GM19324 (cell line): ENCODE results near the gene SOCS6.
"Not testable (repeated sequence)": the region's sequence is repeated elsewhere in the genome, so short reads cannot be mapped to it uniquely, and the experiment has no call there.

Source experiments
- ATAC-seq: cut with Tn5 transposase; IDR thresholded peaks from one replicate; pipeline ENCODE4 v1.9.1; 2021; ENCODE audit warnings: mild to moderate bottlenecking, moderate library complexity; ENCODE audit not compliant: unreplicated experiment, low FRiP score

SOCS6 gene

DNA sequence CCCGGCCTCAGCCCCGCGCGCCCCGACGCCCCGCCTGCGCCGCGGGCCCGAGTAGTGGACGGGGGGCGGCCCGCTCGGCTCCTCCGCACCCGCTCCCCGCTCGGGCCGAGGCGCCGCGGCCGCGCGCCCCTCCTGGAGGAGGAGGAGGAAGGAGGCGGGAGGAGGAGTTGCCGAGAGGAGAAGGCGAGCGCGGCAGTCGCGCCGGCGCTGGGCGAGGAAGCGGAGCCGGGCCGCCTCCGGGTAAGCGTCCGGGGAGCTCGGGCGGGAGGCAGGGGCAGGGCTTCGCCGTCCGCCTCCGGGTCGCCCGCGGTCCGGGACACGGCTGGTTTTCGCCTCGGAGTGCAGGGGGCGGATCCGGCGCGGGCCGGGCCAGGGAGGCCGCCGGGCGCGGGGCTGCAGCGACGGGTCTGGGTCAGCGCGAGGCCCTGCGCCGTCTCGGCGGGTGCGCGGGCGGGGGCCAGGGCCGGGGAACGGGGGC is at the start of gene SOCS6:
Gene SOCS6 (plus strand): TSS at position 195 of the 478 bp plus-strand sequence. CDS start 35,624 bp downstream, outside the sequence.
- peak; percentile 83 for ATAC-seq

DNA sequence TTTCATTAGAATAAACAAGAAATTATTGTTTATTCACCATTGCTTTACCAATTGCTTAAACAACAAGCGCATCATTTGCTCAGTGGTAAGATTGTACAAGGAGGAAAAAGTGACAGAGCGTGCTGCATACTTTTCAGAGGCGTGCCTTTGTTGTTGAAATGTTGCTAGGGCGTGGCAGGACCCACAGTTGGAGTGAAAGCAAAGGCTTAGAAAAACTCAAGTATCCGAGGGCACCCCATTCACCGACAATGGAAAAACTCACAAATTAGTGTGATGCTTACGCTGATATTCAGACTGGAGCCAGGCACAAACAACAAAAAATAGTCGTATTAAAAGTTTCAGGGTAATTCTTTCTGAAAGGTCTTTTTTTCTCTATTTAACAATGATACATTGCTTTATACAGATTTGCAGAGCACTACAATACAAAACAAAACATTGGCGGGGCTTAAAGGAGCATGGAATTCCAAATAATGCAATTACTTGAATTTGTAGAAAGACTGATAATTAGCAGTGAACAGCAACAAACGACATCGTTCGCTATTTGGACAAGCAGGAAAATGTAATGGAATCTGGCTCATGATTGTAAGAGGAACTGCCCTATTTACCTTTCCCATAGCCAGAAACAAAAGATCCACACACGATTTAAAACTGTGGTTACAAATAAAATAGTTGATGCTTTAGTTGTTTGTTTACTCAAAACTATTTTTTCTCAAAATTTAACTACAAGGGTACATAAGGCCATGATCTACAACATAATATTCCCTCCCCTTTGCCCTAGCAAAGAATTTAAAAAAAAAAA is 45.5 kb upstream of the SOCS6 start:
- ATAC-seq, result no peak

DNA sequence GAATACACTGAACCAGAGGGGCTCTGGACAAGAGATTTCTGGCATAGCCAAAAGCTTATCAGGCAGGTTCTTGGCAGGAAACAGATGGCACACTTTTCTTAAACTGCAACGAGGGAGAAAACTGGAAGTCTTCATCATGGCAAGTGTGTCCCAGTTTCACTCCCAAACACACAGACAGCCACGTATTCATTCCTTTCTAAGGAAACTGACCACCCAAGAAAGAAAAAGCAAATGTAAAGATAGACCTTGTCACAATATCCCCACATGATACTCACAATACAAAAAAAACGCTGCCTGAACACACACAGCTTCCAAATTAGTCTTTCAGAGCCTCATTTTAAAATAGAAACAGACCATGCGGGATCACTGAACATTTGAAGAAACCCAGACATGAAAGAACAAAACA is 42.8 kb upstream of the SOCS6 start:
- ATAC-seq, result no peak

DNA sequence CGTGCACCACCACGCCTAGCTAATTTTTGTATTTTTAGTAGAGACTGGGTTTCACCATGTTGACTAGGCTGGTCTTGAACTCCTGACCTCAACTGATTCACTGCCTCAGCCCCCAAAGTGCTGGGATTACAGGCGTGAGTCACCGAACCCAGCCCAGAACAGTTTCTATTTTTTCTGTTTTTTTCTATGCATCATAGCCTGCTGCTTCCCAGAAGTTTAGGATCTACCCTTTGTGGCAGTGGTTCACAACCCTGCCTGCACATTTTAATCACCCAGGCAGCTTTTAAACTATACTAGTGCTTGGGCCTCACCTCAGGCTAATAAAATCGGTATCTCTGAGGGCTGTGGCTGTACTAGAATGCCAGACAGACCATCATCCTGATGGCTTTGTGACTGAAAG is 39.7 kb upstream of the SOCS6 start:
- ATAC-seq, result no peak

GRCh38 chr18:70249861-70250260 is 39.0 kb upstream of the SOCS6 start:
- not testable (repeated sequence) for ATAC-seq

GRCh38 chr18:70250781-70251180 is 38.1 kb upstream of the SOCS6 start:
- no peak for ATAC-seq

GRCh38 chr18:70256184-70256583 is 32.7 kb upstream of the SOCS6 start:
- no peak for ATAC-seq

DNA sequence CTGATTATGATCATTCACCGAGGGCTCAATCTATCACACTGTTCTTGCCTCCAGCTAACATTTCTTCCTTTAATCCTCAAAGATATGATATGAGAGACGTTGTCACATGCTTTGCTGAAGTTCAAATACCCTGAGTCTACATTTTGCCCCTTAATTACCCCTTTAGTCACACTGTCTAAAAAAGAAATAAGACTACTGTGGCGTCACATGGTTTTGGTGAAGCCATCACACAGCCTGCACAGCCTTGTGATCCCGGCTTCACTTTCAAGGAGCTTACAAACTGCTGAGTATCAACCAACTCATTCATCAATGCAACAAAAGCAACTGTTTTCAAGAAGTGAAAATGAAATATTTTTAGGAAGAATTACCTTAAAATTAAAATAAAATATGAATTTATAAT is 31.9 kb upstream of the SOCS6 start:
- ATAC-seq, result no peak

DNA sequence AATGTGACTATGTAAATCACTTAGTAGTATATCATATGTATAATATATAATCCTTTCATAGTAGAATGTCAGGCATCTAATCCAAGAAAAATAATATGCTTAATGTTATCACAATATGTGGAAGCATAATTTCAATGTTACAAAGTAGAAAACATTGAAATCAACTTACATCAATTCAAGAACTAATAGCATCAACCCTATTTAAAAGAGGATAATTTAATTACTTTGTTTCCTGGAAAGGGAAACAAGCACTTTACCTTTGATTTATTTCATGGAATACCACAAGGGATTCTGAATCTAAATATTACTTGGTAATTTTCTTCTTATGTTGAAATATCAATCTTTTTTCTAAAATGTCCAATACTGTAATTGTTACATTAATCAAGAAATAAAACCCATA is 30.6 kb upstream of the SOCS6 start:
- ATAC-seq, result no peak

GRCh38 chr18:70260683-70261082 is 28.2 kb upstream of the SOCS6 start:
- no peak for ATAC-seq

GRCh38 chr18:70261141-70261788 is 27.6 kb upstream of the SOCS6 start:
- ATAC-seq, result no peak

DNA sequence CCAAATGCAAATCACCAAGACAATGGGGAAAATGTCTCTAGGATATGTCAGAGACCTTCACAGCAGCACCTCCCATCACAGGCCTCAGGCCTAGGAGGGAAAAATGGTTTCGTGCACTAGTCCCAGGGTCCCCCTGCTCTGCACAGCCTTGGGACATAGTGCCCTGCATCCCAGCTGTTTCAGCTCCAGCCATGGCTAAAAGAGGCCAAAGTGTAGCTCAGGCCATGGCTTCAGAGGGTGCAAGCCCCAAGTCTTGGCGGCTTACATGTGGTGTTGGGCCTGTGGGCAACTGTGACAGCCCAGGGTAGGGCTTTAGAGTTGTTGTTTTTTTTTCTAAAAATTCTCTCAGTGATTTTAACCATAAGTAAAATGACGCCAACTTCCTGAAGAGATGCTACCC is 25.5 kb upstream of the SOCS6 start:
- ATAC-seq, result no peak

DNA sequence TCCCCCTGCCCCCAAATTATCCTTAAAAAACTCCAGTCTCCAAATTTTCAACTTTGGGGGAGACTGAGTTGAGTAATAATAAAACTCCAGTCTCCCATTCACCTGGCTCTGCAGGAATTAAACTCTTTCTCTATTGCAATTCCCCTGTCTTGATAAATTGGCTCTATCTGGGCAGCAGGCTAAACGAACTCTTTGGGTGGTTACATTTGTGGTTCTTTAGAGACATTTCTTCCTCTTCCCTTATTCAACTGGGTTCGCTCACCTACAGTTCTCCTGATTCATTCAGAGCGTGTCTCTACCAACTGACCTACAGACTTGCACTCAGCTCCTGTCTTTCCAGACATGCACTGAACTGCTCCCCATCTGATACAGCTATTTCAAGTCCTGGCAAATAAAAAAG is 17.1 kb upstream of the SOCS6 start:
- ATAC-seq, result no peak

DNA sequence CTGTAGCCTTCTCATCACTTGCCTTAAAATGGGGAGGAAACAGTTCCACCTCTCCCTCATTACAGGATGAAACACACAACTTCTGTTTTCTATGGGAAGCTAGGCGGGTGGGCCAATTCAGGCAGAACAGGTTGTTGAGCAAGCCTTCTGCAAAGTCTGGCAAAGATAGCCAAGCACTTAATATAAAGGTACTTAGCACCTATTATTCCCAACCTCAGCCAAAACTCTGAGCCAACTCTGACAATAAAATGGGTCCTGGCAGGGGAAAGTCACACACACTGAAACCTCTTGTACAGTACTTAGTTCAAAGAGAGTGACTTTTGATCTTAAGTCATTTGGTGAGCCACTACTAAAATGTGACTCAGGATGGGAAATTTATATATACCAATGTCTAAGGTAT is 15.8 kb upstream of the SOCS6 start:
- ATAC-seq, result no peak

DNA sequence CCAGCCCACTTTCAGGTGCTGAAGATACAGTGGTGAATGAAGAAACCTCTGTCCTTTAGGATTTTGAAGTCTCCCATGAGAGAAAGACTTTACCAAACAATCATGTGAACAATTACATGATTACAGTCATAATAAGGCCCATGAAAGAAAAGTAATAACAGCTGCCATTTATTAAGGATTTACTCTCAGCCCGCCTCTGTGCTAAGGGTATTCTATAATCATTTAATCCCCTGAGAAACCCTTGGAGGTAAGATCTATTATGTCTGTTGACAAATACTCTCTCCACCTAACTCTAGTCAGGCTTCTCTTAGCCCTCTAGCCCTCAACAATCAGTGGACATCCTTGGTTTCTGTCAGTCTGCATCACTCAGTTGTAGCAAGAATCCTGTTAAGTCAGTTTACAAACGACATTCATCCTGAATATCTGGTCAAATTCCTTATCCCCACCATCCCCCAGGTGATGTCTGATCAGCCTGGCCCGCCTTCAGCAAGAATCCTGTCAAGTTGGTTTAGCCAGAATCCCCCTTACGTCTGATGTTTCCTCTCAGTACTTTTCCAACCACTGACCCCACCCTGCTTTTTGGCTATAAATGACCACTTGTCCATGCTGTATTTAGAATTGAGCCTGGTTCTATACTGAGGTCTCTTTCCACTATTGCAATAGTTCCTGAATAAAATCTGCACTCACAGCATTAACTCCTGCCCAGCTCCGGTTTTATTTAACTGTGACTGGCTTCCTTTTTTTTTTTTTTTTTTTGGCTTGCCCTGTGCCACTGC is 12.2 kb upstream of the SOCS6 start:
- no peak for ATAC-seq

DNA sequence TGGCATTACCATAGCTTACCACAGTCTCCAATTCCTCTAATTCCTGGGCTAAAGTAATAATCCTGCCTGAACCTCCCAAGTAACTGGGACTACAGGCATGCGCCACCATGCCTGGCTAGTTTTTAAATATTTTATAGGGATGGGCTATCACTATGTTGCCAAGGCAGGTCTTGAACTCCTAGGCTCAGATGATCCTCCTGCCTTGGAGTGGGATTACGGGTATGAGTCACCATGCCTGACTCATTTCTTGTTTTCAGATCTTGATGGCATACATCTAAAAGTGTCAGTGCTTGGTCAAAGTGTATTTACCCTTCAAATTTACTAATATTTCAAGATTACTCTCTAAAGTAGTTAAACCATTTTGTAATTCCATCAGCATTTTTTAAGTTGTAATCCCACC is 9.4 kb upstream of the SOCS6 start:
- no peak for ATAC-seq

- no peak for ATAC-seq
These were observed 8.6 kb upstream of the SOCS6 start for GRCh38 chr18:70280007-70280925.

GRCh38 chr18:70284976-70285620 is 3.7 kb upstream of the SOCS6 start:
- no peak for ATAC-seq

DNA sequence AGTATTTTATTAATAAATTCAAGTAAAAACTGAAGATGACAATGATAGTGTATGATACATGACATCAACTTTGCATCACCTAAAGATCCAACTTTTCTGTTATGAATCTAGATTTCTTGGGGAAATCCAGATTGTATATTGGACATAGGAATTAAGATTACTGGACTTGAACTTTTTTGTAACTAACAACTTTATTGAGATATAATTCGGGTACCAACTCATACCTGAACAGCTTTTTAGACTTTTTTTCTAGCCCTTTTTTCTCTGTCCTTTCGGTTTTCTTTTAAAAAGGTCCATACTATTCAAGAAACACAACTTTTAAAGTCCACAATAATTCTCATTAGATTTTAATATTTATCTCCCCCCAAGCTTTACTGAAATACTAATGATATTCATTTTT is 1.1 kb upstream of the SOCS6 start:
- no peak for ATAC-seq
